ENCODE measurements around the gene VASP. TPM values are rescaled to one million over a fixed set of nuclear protein-coding genes. Genes with fewer than 3 reads are reported as not detected.

VASP gene
- total and polyA plus RNA-seq, 2 of the 13 experiments (the other 11 are each of a cell fraction or from before 2014, with no cell fraction given), result 41.8 to 67.1 TPM

DNA sequence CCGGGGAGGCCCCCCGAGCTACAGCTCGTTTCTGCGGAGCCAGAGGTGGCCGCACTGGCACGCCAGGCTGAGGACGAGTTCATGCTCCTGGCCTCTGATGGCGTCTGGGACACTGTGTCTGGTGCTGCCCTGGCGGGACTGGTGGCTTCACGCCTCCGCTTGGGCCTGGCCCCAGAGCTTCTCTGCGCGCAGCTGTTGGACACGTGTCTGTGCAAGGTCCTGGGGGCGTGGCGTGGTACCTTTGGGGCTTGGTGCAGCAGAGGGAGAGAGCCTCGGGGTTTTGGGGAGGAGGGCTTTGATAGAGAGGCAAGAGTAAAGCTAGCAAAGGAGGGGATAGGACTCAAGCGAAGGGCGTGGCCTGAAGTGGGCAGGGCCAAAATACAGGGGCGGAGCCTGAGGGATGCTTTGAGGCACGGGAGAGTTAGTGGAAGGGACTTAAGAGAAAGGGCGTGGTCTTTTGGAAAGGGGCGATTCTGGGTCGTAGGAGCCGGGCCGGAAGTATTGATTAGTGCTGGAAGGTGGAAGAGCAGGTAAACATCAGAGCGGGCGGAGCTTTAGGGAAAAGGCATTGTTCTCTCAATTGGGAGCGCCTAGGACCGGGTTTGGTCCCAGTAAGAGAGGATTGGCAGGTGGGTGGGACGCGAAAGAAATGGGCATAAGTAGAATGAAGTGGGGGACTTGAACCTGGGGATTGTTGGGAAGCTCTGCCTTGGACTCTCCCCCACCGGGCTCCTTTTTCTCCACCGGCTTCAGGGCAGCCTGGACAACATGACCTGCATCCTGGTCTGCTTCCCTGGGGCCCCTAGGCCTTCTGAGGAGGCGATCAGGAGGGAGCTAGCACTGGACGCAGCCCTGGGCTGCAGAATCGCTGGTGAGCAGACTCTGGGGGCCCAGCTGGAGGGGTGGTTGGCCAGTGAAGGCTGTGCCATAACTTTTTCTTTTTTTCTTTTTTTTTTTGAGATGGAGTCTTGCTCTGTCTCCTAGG is 7.8 kb upstream of the VASP start (continued):
- TF ChIP-seq, protein P1, sequence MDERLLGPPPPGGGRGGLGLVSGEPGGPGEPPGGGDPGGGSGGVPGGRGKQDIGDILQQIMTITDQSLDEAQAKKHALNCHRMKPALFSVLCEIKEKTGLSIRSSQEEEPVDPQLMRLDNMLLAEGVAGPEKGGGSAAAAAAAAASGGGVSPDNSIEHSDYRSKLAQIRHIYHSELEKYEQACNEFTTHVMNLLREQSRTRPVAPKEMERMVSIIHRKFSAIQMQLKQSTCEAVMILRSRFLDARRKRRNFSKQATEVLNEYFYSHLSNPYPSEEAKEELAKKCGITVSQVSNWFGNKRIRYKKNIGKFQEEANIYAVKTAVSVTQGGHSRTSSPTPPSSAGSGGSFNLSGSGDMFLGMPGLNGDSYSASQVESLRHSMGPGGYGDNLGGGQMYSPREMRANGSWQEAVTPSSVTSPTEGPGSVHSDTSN (CRISPR knock-in tag; IDR thresholded peaks at IDR 0.05), result no peak
- TF ChIP-seq ZFP62 (CRISPR knock-in tag; IDR thresholded peaks at IDR 0.05) (no peak), TEAD2 (CRISPR knock-in tag; IDR thresholded peaks at IDR 0.05) (no peak), ZNF577 (CRISPR knock-in tag; IDR thresholded peaks at IDR 0.05; ENCODE audit: borderline replicate concordance, low read depth) (no peak), ZNF780A (CRISPR knock-in tag; IDR thresholded peaks at IDR 0.05) (no peak), ZSCAN20 (CRISPR knock-in tag; IDR thresholded peaks at IDR 0.05; ENCODE audit: borderline replicate concordance) (no peak), PTBP1 (IDR thresholded peaks at IDR 0.05; ENCODE audit: low read depth, low read length, poor library complexity, severe bottlenecking) (no peak), ZNF331 (CRISPR knock-in tag; IDR thresholded peaks at IDR 0.05) (no peak), MTF2 (CRISPR knock-in tag; IDR thresholded peaks at IDR 0.05; ENCODE audit: borderline replicate concordance) (no peak), CHD2 (IDR thresholded peaks at IDR 0.05; ENCODE audit: low read depth, low read length) (no peak), ADNP (CRISPR knock-in tag; IDR thresholded peaks at IDR 0.05) (no peak), ZSCAN30 (CRISPR knock-in tag; IDR thresholded peaks at IDR 0.05) (no peak), ZNF788 (CRISPR knock-in tag; IDR thresholded peaks at IDR 0.05; ENCODE audit: borderline replicate concordance) (no peak), HINFP (CRISPR knock-in tag; IDR thresholded peaks at IDR 0.05; ENCODE audit: low read depth) (peak; percentile 38; the same call in 1 of the 2 replicates), TEF (CRISPR knock-in tag; IDR thresholded peaks at IDR 0.05) (no peak), REST (IDR thresholded peaks at IDR 0.05; ENCODE audit: borderline replicate concordance in 1 of 2, low read depth in 1 of 2, low read length in 2 of 2) (no peak), ARNTL (CRISPR knock-in tag; IDR thresholded peaks at IDR 0.05) (no peak)
- TF ChIP-seq, protein P2, sequence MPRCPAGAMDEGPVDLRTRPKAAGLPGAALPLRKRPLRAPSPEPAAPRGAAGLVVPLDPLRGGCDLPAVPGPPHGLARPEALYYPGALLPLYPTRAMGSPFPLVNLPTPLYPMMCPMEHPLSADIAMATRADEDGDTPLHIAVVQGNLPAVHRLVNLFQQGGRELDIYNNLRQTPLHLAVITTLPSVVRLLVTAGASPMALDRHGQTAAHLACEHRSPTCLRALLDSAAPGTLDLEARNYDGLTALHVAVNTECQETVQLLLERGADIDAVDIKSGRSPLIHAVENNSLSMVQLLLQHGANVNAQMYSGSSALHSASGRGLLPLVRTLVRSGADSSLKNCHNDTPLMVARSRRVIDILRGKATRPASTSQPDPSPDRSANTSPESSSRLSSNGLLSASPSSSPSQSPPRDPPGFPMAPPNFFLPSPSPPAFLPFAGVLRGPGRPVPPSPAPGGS (CRISPR knock-in tag; IDR thresholded peaks at IDR 0.05), result 0 out of 2 replicates have a peak, but pooled peaks have one; percentile 37
